K562 (cell line): ENCODE data around the gene TNRC6B. TPM values are rescaled to one million over a fixed set of nuclear protein-coding genes. Genes with fewer than 3 reads are reported as not detected.

ENCODE experiments used
- ATAC-seq: fragments of 200-7000 bp; cut with Tn5 transposase; 3 replicates; pipeline ENCODE4 v1.9.1; 2020; ENCODE audit warnings: moderate library complexity
- BruUV-seq: library from RNA; stranded (reverse); fragments of 400-500 nt; replicated peaks from 2 replicates; lab custom pipeline; 2021; lab: Mats Ljungman, UMichigan
- CTCF ChIA-PET: fragments of 300-600 bp; formaldehyde crosslinking; extraction: SDS; loops from one replicate; lab custom pipeline; 2021; ENCODE audit warnings: low intra/inter-chr PET ratio; lab: Yijun Ruan, JAX
- POLR2A ChIA-PET: fragments of 300-600, 350-650 bp; sonication (Branson Sonifier 250); formaldehyde crosslinking; extraction: SDS; loops from one replicate; lab custom pipeline; 2021; ENCODE audit warnings: antibody characterized with exemption, inconsistent platforms; lab: Yijun Ruan, JAX
- DNase-seq, 4 experiments: peaks; one replicate each; pipeline versions ENCODE4 v3.0.0 to v3.0.0-alpha.2; 2011 to 2018; ENCODE audit warnings: low spot score in 3 of 4, mixed read lengths in 3 of 4; ENCODE audit errors: extremely low read depth in 1 of 4
- FAIRE-seq: peaks from 2 replicates; lab custom pipeline; 2011; peaks lifted over from hg19 to GRCh38; lab: Jason Lieb, UNC
- H2AFZ ChIP-seq: 2 replicates; pipeline ENCODE4 v1.6.0; 2011; ENCODE audit warnings: low read depth, low read length, control low read depth, inconsistent platforms
- H3K27ac ChIP-seq: fragments of 200-600 bp; 3 replicates; pipeline ENCODE4 v1.8.0; 2011; ENCODE audit warnings: low read depth, mild to moderate bottlenecking, control low read depth, inconsistent platforms, low read length, moderate library complexity, mixed read lengths; ENCODE audit errors: extremely low read depth
- H3K27me3 ChIP-seq, 2 experiments: fragments of 300-600 bp in 1 of 2; 2 replicates in 1 of 2; 3 replicates in 1 of 2; pipeline versions ENCODE4 v1.6.0 to v1.8.0; 2011; ENCODE audit warnings: inconsistent platforms in 2 of 2, low read length in 2 of 2, mild to moderate bottlenecking in 1 of 2, mixed read lengths in 1 of 2, moderate library complexity in 1 of 2; ENCODE audit not compliant: control insufficient read depth in 2 of 2, insufficient read depth in 2 of 2
- H3K36me3 ChIP-seq: fragments of 300-600 bp; 3 replicates; pipeline ENCODE4 v1.8.0; 2011; ENCODE audit warnings: mild to moderate bottlenecking, low read length, inconsistent platforms; ENCODE audit not compliant: control insufficient read depth, insufficient read depth
- H3K4me1 ChIP-seq, 2 experiments: fragments of 200-600 bp in 1 of 2; replicated peaks in 1 of 2; 2 replicates in 1 of 2; 3 replicates in 1 of 2; pipeline versions ENCODE4 v1.5.1 to v1.8.0; 2011; ENCODE audit warnings: inconsistent platforms in 2 of 2, low read length in 2 of 2, mild to moderate bottlenecking in 1 of 2, mixed read lengths in 1 of 2, moderate library complexity in 1 of 2; ENCODE audit not compliant: control insufficient read depth in 2 of 2, insufficient read depth in 2 of 2
- H3K4me2 ChIP-seq: 2 replicates; pipeline ENCODE4 v1.6.1; 2011; ENCODE audit warnings: low read length, control low read depth, inconsistent platforms, mixed read lengths; ENCODE audit not compliant: insufficient read depth
- H3K4me3 ChIP-seq: fragments of 200-600 bp; sonication (generic), shearing (Covaris generic); 2 replicates; pipeline ENCODE4 v1.5.1; 2016; ENCODE audit warnings: control low read depth, inconsistent platforms
- H3K79me2 ChIP-seq: fragments of 200-600 bp; 3 replicates; pipeline ENCODE4 v1.8.0; 2011; ENCODE audit warnings: low read length, inconsistent platforms; ENCODE audit not compliant: control insufficient read depth, insufficient read depth
- H3K9ac ChIP-seq, 2 experiments: 2 replicates each; pipeline versions ENCODE4 v1.6.0 to v1.6.1; 2011; ENCODE audit warnings: low read depth in 2 of 2, low read length in 2 of 2, control low read depth in 1 of 2, inconsistent platforms in 1 of 2, mild to moderate bottlenecking in 1 of 2, mixed read lengths in 1 of 2; ENCODE audit not compliant: insufficient read depth in 1 of 2
- H3K9me1 ChIP-seq: one replicate; pipeline ENCODE4 v1.6.0; 2011; ENCODE audit warnings: inconsistent platforms, mild to moderate bottlenecking, low read length, moderate library complexity; ENCODE audit not compliant: control insufficient read depth, insufficient read depth
- H3K9me3 ChIP-seq: replicated peaks from 2 replicates; pipeline ENCODE4 v1.5.1; 2011; ENCODE audit warnings: low read depth, low read length, inconsistent platforms; ENCODE audit not compliant: control insufficient read depth, insufficient read depth
- H4K20me1 ChIP-seq: replicated peaks from 2 replicates; pipeline ENCODE4 v1.6.1; 2011; ENCODE audit warnings: low read length, inconsistent platforms, mixed read lengths; ENCODE audit not compliant: control insufficient read depth, insufficient read depth
- EGR1 ChIP-seq: fragments of 450-650 bp; conservative IDR thresholded peaks from 2 replicates; pipeline ENCODE4 v1.6.1; 2017; ENCODE audit warnings: mild to moderate bottlenecking
- PRPF4 ChIP-seq: fragments of 200-400 bp; formaldehyde crosslinking; IDR thresholded peaks from one replicate; pipeline ENCODE4 v1.6.1; 2017; ENCODE audit warnings: low read length, low read depth, mild to moderate bottlenecking; ENCODE audit not compliant: insufficient read depth, poor library complexity, severe bottlenecking
- SMARCA5 ChIP-seq: fragments of 450-650 bp; IDR thresholded peaks from 2 replicates; pipeline ENCODE4 v1.6.1; 2016
- TGIF2 ChIP-seq: sonication (generic); formaldehyde crosslinking; IDR thresholded peaks from 2 replicates; pipeline ENCODE4 v1.8.1; 2022; ENCODE audit warnings: mild to moderate bottlenecking, missing genetic modification reagents, moderate library complexity
- WGBS: fragments of 100-300 bp; shearing (Covaris generic); methylation state at CpG from one replicate; pipeline ENCODE4 v1.1.6; 2016; ENCODE audit warnings: low coverage, mixed read lengths; ENCODE audit not compliant: insufficient coverage; ENCODE audit errors: missing lambda C conversion rate; 5-methylcytosine and 5-hydroxymethylcytosine counted together
- in situ Hi-C: fragments of 300-500 bp; cut with MboI; formaldehyde crosslinking; loops from 4 replicates; pipeline ENCODE4 v1.15.0; 2018; ENCODE audit warnings: inconsistent platforms, mixed read lengths
- intact Hi-C: fragments of 100-400 bp; cut with micrococcal nuclease; formaldehyde crosslinking; loops from 2 replicates; pipeline ENCODE4 v1.14.2; 2022
- polyA plus RNA-seq, 8 experiments: library from polyadenylated mRNA; depleted of rRNA in 4 of 8; stranded (reverse) in 5 of 8; unstranded in 3 of 8; fragments of >200 nt; fragmentation: Nextera tagmentation in 2 of 8; fragmentation: Illumina TruSeq in 1 of 8; extraction: Ambion mirVana in 2 of 8; extraction: Trizol in 1 of 8; gene quantifications; 2 replicates each; pipeline versions ENCODE4 v1.2.1 to v1.2.3, GENCODE V29; 2011 to 2014; ENCODE audit warnings: inconsistent platforms in 1 of 8, missing spikeins in 1 of 8
- total RNA-seq, 7 experiments: library from RNA; depleted of rRNA in 6 of 7; stranded (reverse); fragments of >200 nt in 6 of 7; fragmentation: Illumina TruSeq in 2 of 7; extraction: Trizol in 2 of 7; gene quantifications; 2 replicates each; pipeline versions ENCODE4 v1.2.1 to v1.2.3, GENCODE V29; 2011 to 2021; ENCODE audit warnings: low replicate concordance in 1 of 7
- TF ChIP-seq, protein P1 (sequence below): fragments of 250-450 bp; sonication (Bioruptor Pico); IDR thresholded peaks from 2 replicates; pipeline ENCODE4 v1.8.0; 2021; ENCODE audit warnings: mild to moderate bottlenecking, moderate library complexity

TNRC6B gene
- total and polyA plus RNA-seq, 9 of the 15 experiments (the other 6 are each of a cell fraction or from before 2014, with no cell fraction given) = 0.96 to 18.8 (median 10.8) TPM

DNA sequence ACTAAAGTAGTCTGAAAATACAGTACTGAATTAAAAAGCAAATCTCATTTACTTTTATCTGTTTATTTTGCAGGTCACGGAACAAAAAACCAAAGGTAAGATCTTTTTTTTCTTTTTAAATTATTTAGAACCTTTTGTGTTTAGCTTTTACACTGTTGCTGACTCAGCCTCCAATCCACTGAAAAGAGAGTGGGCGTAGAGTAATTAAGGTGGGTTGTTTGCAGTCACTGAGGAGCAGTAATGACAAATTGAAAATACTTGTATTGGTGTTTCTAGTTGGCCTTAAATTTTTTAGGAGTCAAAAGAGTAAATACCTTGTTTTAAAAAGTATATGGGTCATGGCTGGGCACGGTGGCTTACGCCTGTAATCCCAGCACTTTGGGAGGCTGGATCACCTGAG lies 73.4 kb downstream of the TNRC6B start:
- H2AFZ ChIP-seq = no peak overlapping the region
- H3K9ac ChIP-seq = no peak overlapping the region
- FAIRE-seq (no peak), ATAC-seq (no peak), DNase-seq (no peak)
- TF ChIP-seq SMARCA5 (no peak), EGR1 (peak; percentile 66), TGIF2 (CRISPR knock-in tag) (no peak)
- TF ChIP-seq, protein P1, sequence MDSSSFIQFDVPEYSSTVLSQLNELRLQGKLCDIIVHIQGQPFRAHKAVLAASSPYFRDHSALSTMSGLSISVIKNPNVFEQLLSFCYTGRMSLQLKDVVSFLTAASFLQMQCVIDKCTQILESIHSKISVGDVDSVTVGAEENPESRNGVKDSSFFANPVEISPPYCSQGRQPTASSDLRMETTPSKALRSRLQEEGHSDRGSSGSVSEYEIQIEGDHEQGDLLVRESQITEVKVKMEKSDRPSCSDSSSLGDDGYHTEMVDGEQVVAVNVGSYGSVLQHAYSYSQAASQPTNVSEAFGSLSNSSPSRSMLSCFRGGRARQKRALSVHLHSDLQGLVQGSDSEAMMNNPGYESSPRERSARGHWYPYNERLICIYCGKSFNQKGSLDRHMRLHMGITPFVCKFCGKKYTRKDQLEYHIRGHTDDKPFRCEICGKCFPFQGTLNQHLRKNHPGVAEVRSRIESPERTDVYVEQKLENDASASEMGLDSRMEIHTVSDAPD = no peak
- ChIA-PET CTCF (no interaction called here), POLR2A (no interaction called here)
- no peaks in the 10 kb centered on the region for H3K27me3 ChIP-seq
- no peak overlapping the region for H3K4me2 ChIP-seq
- H3K79me2 ChIP-seq = no peaks in the 10 kb centered on the region; the same call in 2 of the 3 replicates
- 100% methylated on average over 4 of the region's 4 CpGs for WGBS
- H4K20me1 ChIP-seq = no peaks in the 10 kb centered on the region
- BruUV-seq = no TSS peak
- H3K27ac ChIP-seq = no peak overlapping the region
- in situ Hi-C loops (no loop called here), intact Hi-C loops (no loop called here)
- peaks cover 11% of the 10 kb centered on the region; the same call in 2 of the 3 replicates for H3K36me3 ChIP-seq
- H3K9me3 ChIP-seq = no peaks in the 10 kb centered on the region
- no peak overlapping the region for H3K4me3 ChIP-seq
- peaks cover 0 to 2% of the 10 kb centered on the region in 2 experiments; a peak in 3 of 5 replicates for H3K4me1 ChIP-seq
- H3K9me1 ChIP-seq = no peaks in the 10 kb centered on the region

- no peak overlapping the region for H3K4me2 ChIP-seq
- peaks cover 10% of the 10 kb centered on the region; the same call in 2 of the 3 replicates for H3K36me3 ChIP-seq
- intact Hi-C loops = no loop called here
- no peaks in the 10 kb centered on the region for H3K27me3 ChIP-seq
- no peak overlapping the region for H3K4me3 ChIP-seq
- ChIA-PET CTCF (no interaction called here), POLR2A (interaction anchor here (0.9 kb wide), 1 partner anchor 11 kb away, joined by 3 read pairs; no protein-coding TSS in a partner anchor)
- DNase-seq = no peak
- H3K79me2 ChIP-seq = no peaks in the 10 kb centered on the region; the same call in 2 of the 3 replicates
- H3K9me3 ChIP-seq = no peaks in the 10 kb centered on the region
- no peaks in the 10 kb centered on the region for H4K20me1 ChIP-seq
- BruUV-seq = no TSS peak
- H2AFZ ChIP-seq = no peak overlapping the region
- H3K4me1 ChIP-seq = peaks cover 0 to 4% of the 10 kb centered on the region in 2 experiments; a peak in 2 of 5 replicates
- ATAC-seq = no peak
- no peaks in the 10 kb centered on the region for H3K9me1 ChIP-seq
- FAIRE-seq = no peak
- TF ChIP-seq TGIF2 (CRISPR knock-in tag) = no peak
- no peak for TF ChIP-seq PRPF4
- TF ChIP-seq, all 486 proteins: peak for 0
- in situ Hi-C loops = no loop called here
- no peak overlapping the region for H3K27ac ChIP-seq
- WGBS = 63% methylated on average over 2 of the region's 2 CpGs
- no peak overlapping the region for H3K9ac ChIP-seq
Measured at GRCh38 chr22:40252146-40252545, 74.4 kb downstream of the TNRC6B start.
